ENCODE data around the gene GLT1D1.

GLT1D1 gene

DNA sequence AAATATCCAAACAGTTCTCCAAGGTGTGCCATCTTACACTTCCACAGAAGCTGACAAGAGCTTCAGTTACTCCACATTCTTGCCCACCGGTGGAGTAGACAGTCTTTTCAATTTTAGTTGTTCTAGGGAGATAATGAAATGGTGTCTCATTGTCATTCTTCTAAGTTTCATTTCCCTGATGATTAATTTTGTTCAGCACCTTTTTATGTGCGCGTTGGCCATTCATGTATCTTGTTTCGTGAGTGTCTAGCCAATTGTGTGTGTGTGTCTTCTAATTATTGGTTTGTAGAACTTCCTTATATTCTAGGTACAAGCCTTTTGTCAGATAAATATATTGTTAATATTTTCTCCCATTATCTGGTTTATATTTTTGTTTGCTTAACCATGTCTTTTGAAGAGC is 63.1 kb downstream of the GLT1D1 start:
- no peak for DNase-seq

DNA sequence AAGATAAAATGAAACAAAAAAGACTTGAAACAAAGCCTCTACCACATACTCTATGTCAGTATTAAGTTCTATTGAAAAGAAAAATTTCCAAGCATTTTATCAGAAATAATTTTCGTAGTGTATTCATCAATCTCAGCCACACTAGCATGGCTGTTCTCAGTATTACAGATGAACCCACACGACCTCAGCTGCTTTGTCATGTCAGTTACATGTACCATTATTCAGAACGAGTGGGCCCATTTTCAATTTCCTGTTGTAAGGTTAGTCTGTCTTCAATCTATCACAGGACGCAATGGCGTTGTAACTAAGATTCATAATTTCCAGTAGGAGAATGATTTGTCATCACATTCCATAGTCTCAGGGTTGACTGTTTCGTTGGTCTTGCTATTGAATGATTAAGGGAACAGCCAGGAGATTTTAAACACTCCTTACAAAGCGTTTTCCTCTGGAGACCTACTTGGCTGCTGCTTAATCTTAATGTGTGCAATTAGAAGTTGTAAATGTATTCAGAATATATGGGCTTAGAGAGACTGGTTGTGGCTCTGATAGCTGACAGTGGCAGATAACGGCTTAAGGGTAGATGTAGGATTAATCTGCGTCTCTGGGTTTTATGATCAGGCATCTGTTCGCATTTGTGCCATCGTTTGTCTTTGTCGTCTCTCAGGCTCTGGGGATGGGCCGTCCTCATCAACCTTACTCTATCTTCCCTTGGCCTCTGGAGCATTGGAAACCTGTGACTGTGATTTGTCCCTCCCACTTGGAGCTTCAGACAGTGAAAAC is 65.4 kb downstream of the GLT1D1 start:
- no peak for DNase-seq

- no peak for DNase-seq
Measured at GRCh38 chr12:128920468-128920867, 67.2 kb downstream of the GLT1D1 start.

DNA sequence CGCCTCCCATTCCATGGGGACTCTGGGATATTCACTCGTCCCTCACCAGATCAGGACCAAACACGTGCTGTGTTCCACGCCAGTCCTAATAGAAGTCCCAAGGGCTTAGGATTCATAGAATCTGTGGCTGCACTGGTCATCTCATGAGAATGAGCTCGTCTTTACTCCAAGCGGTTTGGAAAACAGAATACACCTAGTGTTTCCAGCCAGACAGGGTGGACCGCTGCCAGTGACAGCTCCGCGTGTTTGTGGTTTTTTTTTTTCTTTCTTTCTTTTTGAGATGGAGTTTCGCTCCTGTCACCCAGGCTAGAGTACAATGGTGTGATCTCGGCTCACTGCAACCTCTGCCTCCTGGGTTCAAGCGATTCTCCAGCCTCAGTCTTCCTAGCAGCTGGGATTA is 75.1 kb downstream of the GLT1D1 start:
- no peak for DNase-seq

DNA sequence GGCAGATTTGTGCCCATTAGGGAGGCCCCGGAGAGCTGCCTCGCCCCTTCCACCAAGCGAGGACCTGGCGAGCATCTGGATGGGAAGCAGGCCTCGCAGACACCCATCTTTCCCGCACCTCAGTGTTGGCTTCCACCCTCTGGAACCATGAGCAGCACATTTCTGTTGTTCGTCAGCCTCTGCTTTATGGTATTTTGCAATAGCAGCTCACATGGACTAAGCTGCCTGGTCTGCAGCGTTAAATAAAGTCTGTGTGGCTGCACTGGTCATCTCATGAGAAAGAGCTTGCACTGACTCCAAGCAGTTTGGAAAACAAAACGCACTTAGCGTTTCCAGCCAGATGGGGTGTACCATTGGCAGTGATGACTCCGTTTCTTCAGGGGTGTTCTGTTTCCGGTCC is 75.8 kb downstream of the GLT1D1 start:
- DNase-seq: no peak

- no peak for DNase-seq
Measured at GRCh38 chr12:128930606-128931005, 77.3 kb downstream of the GLT1D1 start.

GRCh38 chr12:128932521-128932920 is 79.2 kb downstream of the GLT1D1 start:
- DNase-seq: no peak

DNA sequence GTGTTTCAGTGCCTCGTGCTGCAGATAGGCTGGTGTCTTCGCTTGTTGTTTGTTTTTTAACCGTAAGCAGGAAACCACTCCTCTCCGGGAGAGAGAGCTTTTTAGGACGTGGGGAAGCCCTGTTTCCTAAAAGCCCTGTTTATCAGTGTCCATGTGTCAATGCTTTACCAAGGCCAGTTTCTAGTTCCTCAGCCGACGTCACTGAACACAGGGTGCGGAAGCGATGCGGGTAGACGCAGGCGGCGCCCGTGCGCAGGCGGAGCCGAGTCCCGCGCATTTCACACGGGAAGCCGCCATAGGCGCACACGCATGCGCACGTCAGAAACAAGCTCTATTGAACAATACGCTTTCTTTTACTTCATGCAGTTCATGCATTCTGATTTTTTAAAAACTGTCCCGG is 79.8 kb downstream of the GLT1D1 start:
- no peak for DNase-seq

DNA sequence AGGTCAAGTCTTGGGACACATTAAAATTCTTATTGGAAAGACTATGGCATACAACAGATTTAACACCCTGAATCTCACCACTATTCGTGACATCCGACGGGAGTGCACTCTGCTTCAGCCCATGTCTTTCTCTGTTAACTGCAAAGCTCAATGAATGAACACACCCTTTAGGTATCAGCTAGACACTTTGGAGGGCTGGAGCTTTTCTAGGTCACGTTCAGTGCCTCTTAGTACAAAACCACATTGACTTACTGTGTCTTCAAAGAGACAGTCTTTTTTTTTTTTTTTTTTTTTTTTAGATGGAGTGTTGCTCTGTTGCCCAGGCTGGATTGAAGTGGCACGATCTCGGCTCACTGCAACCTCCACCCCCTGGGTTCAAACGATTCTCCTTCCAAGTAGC is 80.6 kb downstream of the GLT1D1 start:
- DNase-seq: no peak

DNA sequence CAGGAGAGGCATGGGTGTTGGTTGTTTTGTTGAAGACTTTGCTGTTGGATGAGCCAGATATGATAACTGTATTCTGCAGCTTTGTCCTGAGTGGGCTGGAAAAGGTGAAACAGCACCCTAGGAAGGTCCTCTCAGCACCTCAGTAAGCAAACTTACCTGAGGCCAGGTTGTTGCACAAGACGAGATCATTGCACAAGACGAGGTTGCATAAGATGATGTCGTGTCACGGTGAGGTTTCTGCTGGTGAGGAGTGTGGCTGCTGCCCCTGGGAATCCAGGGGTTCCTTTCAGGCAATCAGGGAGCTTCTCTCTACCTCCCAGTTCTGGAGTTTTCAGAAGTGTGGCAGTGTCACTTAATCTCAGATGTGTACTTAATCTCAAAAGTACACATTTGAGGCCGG is 85.6 kb downstream of the GLT1D1 start:
- DNase-seq: no peak

GRCh38 chr12:128940090-128940888 is 87.0 kb downstream of the GLT1D1 start:
- no peak for DNase-seq

- DNase-seq: no peak
Measured at GRCh38 chr12:128940974-128941373, 87.7 kb downstream of the GLT1D1 start.

DNA sequence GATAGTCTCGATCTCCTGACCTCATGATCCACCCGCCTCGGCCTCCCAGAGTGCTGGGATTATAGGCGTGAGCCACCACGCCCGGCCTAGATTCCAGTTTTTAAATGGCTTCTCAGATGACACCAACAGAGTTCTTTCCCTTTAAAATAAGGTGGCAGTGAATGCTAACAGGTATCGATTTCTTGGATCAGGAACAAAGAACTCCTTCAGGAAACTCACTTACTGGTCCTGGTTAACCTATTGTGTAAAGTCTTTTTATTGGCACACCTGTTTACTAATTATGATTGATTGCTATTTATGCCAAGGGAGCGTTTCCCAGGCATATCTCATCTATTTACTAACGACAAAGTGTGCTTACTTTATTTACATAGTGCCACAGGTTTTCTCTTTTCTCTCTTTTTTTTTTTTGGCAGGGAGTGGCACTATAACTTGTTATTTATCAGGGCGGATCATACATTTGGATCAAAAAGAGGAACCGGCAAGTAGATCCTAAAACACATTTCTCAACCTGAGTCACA is 89.7 kb downstream of the GLT1D1 start:
- DNase-seq: no peak

- DNase-seq: no peak
Measured at GRCh38 chr12:128944956-128945355, 91.7 kb downstream of the GLT1D1 start.

DNA sequence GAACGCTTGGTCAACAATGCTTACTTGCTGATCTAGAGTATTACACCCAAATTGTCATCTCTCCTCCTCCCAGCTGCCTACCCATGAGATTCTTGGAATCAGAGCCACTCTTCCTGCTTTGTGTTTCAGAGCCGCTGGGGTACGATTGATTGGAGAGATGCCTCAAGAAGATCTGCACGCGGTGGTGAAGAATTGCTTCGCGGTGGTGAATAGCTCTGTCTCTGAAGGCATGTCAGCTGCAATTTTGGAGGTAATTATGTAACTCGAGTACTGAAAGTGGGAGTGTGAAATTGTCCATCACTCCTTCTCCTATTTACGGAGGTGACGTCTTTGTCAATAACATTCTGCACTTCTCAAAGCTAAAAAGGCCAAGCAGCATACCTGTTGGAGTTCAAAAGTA is 93.9 kb downstream of the GLT1D1 start:
- DNase-seq: no peak

- no peak for DNase-seq
Measured at GRCh38 chr12:128949086-128949485, 95.8 kb downstream of the GLT1D1 start.

DNA sequence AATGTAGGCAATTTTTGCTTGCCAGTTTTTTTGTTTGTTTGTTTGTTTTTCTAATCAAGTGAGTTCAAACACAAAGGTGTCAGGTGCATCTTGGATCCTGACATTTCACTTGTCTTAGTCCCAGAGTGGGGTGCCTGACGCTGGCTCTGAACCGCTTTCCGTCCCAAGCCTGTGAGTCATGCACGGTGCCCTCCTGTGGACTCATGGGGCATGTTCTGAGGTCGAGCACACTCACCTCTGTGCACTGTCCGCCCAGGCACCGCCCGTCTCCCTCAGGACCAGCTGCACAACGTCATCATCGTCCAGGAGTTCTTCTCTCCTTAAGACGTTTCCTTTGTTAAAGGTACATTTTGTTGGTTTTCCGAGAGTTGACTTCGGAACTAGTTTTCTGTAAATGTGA is 98.2 kb downstream of the GLT1D1 start:
- no peak for DNase-seq

GRCh38 chr12:128956755-128957154 is 103.5 kb downstream of the GLT1D1 start:
- DNase-seq: no peak

DNA sequence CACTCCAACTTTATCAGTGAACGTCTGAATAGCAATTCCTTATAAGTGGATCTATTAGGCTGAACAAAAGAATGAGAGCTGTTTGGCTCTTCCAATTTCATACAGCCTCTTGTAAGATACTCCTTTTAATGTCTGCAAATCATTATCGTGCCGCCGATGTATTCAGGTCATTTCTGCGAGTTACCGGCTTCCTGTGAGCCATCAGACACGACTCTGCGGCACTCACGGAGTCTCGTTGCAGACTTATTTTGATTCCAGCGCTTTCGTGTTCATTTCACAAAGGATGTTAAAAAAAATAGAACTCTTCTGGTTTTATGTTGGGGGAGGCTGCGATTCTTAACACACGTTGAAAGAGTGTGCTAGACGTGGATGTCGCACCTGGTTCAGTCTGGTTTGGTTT is 106.6 kb downstream of the GLT1D1 start:
- DNase-seq: no peak

DNA sequence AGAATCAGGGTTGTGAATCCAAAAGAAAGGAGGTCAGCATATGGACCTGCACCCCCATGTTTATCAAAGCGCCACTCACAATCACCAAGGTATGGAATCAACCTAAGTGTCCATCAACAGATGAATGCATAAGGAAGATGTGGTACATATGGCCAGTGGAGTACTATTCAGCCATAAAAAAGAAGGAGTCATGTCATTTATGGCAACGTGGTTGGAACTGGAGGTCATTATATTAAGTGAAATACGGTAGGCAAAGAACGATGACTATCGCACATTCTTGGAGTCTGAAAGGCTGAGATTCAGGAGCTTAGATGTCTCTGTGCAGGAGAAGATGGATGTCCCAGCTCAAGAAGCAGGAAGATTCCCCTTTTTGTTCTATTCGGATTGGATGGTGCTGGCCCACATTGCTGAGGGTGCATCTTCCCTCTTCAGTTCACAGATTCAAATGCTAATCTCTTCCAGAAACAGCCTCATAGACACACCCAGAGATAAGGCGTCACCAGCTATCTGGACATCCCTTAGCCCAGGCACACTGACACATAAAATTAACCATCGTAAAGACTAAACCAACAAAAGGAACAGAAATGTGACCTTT is 108.1 kb downstream of the GLT1D1 start:
- no peak for DNase-seq

GRCh38 chr12:128961957-128962356 is 108.7 kb downstream of the GLT1D1 start:
- no peak for DNase-seq

DNA sequence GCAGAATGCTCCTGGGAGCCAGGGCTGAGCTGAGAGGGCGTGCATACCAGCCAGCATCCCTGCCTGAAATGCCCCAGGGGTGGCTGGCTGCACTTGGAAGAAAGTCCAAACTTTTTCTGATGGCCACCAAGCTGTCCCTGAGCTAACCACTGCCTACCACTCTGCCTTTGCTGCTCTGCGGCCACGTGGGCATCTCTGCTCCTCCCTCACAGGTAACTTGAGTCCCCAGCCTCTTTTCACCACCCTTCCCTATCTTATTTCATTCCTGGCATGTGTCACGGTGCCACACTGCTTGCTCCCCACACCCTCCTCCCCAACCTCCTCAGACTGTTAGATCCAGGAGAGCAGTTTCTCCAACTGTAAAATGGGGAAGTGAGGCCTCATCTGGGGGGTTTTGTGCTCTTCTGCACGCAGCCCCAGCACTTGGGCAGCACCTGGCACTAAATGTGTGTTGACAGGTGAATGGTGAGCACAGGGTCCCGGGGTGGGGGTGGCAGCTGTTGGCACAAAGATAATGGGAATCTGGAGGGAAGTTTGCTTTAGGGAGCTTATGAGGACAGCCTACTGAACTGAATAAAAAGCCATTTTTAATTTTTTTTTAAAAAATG is 113.0 kb downstream of the GLT1D1 start:
- no peak for DNase-seq

GRCh38 chr12:128968668-128969067 is 115.4 kb downstream of the GLT1D1 start:
- no peak for DNase-seq

Measured in midbrain (tissue), 1 donor.